SK-N-DZ (cell line): ENCODE data around the gene PYGM.
A peak's percentile ranks its signal among the peaks of the same experiment; 100 is the strongest.

ENCODE experiments used
- DNase-seq: peaks from one replicate; pipeline ENCODE4 v3.0.0-alpha.2; 2015; ENCODE audit warnings: low spot score

PYGM gene

GRCh38 chr11:64767344-64768299 lies 7.8 kb upstream of the PYGM start:
- peak; percentile 71 for DNase-seq

- no peak for DNase-seq
These were observed 7.1 kb upstream of the PYGM start for GRCh38 chr11:64766881-64767280.

GRCh38 chr11:64765851-64766665 lies 6.3 kb upstream of the PYGM start:
- no peak for DNase-seq

GRCh38 chr11:64765291-64765850 lies 5.6 kb upstream of the PYGM start:
- no peak for DNase-seq

- no peak for DNase-seq
These were observed 5.0 kb upstream of the PYGM start for GRCh38 chr11:64764753-64765152.

- no peak for DNase-seq
These were observed 4.4 kb upstream of the PYGM start for GRCh38 chr11:64764040-64764611.

- no peak for DNase-seq
These were observed 3.8 kb upstream of the PYGM start for GRCh38 chr11:64763526-64764039.

GRCh38 chr11:64762674-64763525 lies 3.1 kb upstream of the PYGM start:
- no peak for DNase-seq

GRCh38 chr11:64762277-64762673 lies 2.5 kb upstream of the PYGM start:
- DNase-seq = no peak

GRCh38 chr11:64760759-64761420 lies 1.1 kb upstream of the PYGM start:
- no peak for DNase-seq

GRCh38 chr11:64759131-64759721 lies 548 bp downstream of the PYGM start:
- peak; percentile 59 for DNase-seq

- no peak for DNase-seq
These were observed 1.3 kb downstream of the PYGM start for GRCh38 chr11:64758330-64759079.

- no peak for DNase-seq
These were observed 2.0 kb downstream of the PYGM start for GRCh38 chr11:64757549-64758329.

GRCh38 chr11:64755681-64756361 lies 4.0 kb downstream of the PYGM start:
- no peak for DNase-seq

- no peak for DNase-seq
These were observed 4.7 kb downstream of the PYGM start for GRCh38 chr11:64754919-64755662.

GRCh38 chr11:64754124-64754918 lies 5.5 kb downstream of the PYGM start:
- no peak for DNase-seq
